Lung (tissue), 12 donors: ENCODE measurements around the gene FRRS1L. TPM values are rescaled to one million over a fixed set of nuclear protein-coding genes. Genes with fewer than 3 reads are reported as not detected.

Experiments used
- ATAC-seq: fragments of 200-7000 bp; cut with Tn5 transposase; one replicate; pipeline ENCODE4 v1.9.1; 2020; ENCODE audit warnings: moderate number of reproducible peaks; ENCODE audit not compliant: insufficient read depth, low FRiP score
- DNase-seq, 3 donors: peaks; one replicate each; pipeline ENCODE4 v3.0.0-alpha.2; 2013 to 2017
- H3K27ac ChIP-seq, 2 donors: one replicate each; pipeline ENCODE4 v1.5.1; 2013; ENCODE audit warnings: mild to moderate bottlenecking in 2 of 2, moderate library complexity in 2 of 2, control low read depth in 1 of 2, inconsistent platforms in 1 of 2, low read depth in 1 of 2, low read length in 1 of 2
- H3K27me3 ChIP-seq, 3 donors: one replicate each; pipeline ENCODE4 v1.5.1; 2013; ENCODE audit warnings: low read length in 2 of 3; ENCODE audit not compliant: control insufficient read depth in 3 of 3, insufficient read depth in 3 of 3
- H3K36me3 ChIP-seq, 4 donors: one replicate each; pipeline ENCODE4 v1.5.1; 2013; ENCODE audit warnings: low read length in 4 of 4, mild to moderate bottlenecking in 1 of 4, moderate library complexity in 1 of 4; ENCODE audit not compliant: control insufficient read depth in 4 of 4, insufficient read depth in 4 of 4
- H3K4me1 ChIP-seq, 5 donors: one replicate each; pipeline ENCODE4 v1.5.1; 2013; ENCODE audit warnings: low read length in 5 of 5, mild to moderate bottlenecking in 2 of 5, moderate library complexity in 1 of 5; ENCODE audit not compliant: control insufficient read depth in 5 of 5, insufficient read depth in 5 of 5
- H3K4me3 ChIP-seq: one replicate; pipeline ENCODE4 v1.5.1; 2013; ENCODE audit warnings: mild to moderate bottlenecking, control low read depth, moderate library complexity
- H3K9ac ChIP-seq, 2 donors: one replicate each; pipeline ENCODE4 v1.5.1; 2013; ENCODE audit warnings: low read length in 2 of 2, control low read depth in 1 of 2; ENCODE audit not compliant: insufficient read depth in 1 of 2
- H3K9me3 ChIP-seq, 4 donors: one replicate each; pipeline ENCODE4 v1.5.1; 2013; ENCODE audit warnings: low read length in 3 of 4, mild to moderate bottlenecking in 1 of 4, moderate library complexity in 1 of 4; ENCODE audit not compliant: control insufficient read depth in 4 of 4, insufficient read depth in 3 of 4
- CTCF ChIP-seq: IDR thresholded peaks from 2 replicates; pipeline ENCODE4 v1.5.1; 2012; ENCODE audit warnings: mild to moderate bottlenecking; ENCODE audit errors: control extremely low read depth, extremely low read depth
- WGBS, 2 donors: extraction: QIAGEN DNeasy Blood & Tissue Kit; methylation state at CpG; one replicate each; pipeline ENCODE4 v1.1.7; 2013; 5-methylcytosine and 5-hydroxymethylcytosine counted together
- polyA plus RNA-seq, 2 donors: library from polyadenylated mRNA; stranded (reverse); fragments of 200-250 nt; gene quantifications; one replicate each; pipeline ENCODE4 v1.2.1, GENCODE V29; 2013
- total RNA-seq, 2 donors: library from RNA; depleted of rRNA in 1 of 2; stranded (reverse); fragments of >200 nt in 1 of 2; gene quantifications; one replicate each; pipeline ENCODE4 v1.2.1, GENCODE V29; 2014 to 2021
- donor health status: control.
- donor health status: control.
- donor health status: Bipolar disorder and iron deficiency.
- donor health status: healthy.
- donor health status: DM: yes; HTN: yes; CAD: no.

The FRRS1L gene
- total and polyA plus RNA-seq, 4 donors = under 0.01 to 1.2 (median 0.03) TPM; not detected in 1

- Histone ChIP-seq H3K36me3 (no peaks in the 10 kb centered on the region), H3K27me3 (peaks cover 1 to 13% (median 3%) of the 10 kb centered on the region in 3 donors), H3K9me3 (peaks cover 0 to 4% (median 0%) of the 10 kb centered on the region in 4 donors), H3K9ac (no peak overlapping the region), H3K27ac (no peak overlapping the region), H3K4me3 (no peak overlapping the region), H3K4me1 (no peaks in the 10 kb centered on the region)
- ATAC-seq = no peak
- TF ChIP-seq CTCF = no peak
- WGBS, 2 donors = 91 to 92% methylated on average over 3 of the region's 3 CpGs
- no peak for DNase-seq
Measured at GRCh38 chr9:109162677-109163076, 4.4 kb downstream of the FRRS1L start.

- H3K27ac ChIP-seq = no peak overlapping the region
- no peaks in the 10 kb centered on the region for H3K36me3 ChIP-seq
- peaks cover 0 to 7% (median 0%) of the 10 kb centered on the region in 3 donors for H3K27me3 ChIP-seq
- WGBS, 2 donors = 89 to 93% methylated on average over 3 of the region's 3 CpGs
- no peaks in the 10 kb centered on the region for H3K4me1 ChIP-seq
- H3K9ac ChIP-seq = no peak overlapping the region
- no peak for TF ChIP-seq CTCF
- DNase-seq (no peak), ATAC-seq (no peak)
- no peak overlapping the region for H3K4me3 ChIP-seq
- H3K9me3 ChIP-seq = peaks cover 0 to 4% (median 0%) of the 10 kb centered on the region in 4 donors
Measured at GRCh38 chr9:109161471-109161870, 5.6 kb downstream of the FRRS1L start.

- no peak overlapping the region for H3K4me3 ChIP-seq
- ATAC-seq (no peak), DNase-seq (no peak)
- no peak for TF ChIP-seq CTCF
- no peaks in the 10 kb centered on the region for H3K4me1 ChIP-seq
- WGBS, 2 donors = 86 to 90% methylated on average over 4 of the region's 4 CpGs
- no peak overlapping the region for H3K9ac ChIP-seq
- no peaks in the 10 kb centered on the region for H3K9me3 ChIP-seq
- no peak overlapping the region for H3K27ac ChIP-seq
- H3K36me3 ChIP-seq = no peaks in the 10 kb centered on the region
- H3K27me3 ChIP-seq = no peaks in the 10 kb centered on the region
Measured at GRCh38 chr9:109159583-109159982, 7.5 kb downstream of the FRRS1L start.

- H3K27me3 ChIP-seq = no peaks in the 10 kb centered on the region
- no peak for ATAC-seq
- no peak for TF ChIP-seq CTCF
- no peak overlapping the region for H3K27ac ChIP-seq
- H3K9ac ChIP-seq = no peak overlapping the region
- no peak for DNase-seq
- H3K36me3 ChIP-seq = no peaks in the 10 kb centered on the region
- no peak overlapping the region for H3K4me3 ChIP-seq
- H3K4me1 ChIP-seq = no peaks in the 10 kb centered on the region
- peaks cover 0 to 3% (median 0%) of the 10 kb centered on the region in 4 donors for H3K9me3 ChIP-seq
Measured at GRCh38 chr9:109158651-109159050, 8.4 kb downstream of the FRRS1L start.
